ENCODE measurements around the gene ATL2.
"Not testable (repeated sequence)": the region's sequence is repeated elsewhere in the genome, so short reads cannot be mapped to it uniquely, and the experiment has no call there.

Gene ATL2

DNA sequence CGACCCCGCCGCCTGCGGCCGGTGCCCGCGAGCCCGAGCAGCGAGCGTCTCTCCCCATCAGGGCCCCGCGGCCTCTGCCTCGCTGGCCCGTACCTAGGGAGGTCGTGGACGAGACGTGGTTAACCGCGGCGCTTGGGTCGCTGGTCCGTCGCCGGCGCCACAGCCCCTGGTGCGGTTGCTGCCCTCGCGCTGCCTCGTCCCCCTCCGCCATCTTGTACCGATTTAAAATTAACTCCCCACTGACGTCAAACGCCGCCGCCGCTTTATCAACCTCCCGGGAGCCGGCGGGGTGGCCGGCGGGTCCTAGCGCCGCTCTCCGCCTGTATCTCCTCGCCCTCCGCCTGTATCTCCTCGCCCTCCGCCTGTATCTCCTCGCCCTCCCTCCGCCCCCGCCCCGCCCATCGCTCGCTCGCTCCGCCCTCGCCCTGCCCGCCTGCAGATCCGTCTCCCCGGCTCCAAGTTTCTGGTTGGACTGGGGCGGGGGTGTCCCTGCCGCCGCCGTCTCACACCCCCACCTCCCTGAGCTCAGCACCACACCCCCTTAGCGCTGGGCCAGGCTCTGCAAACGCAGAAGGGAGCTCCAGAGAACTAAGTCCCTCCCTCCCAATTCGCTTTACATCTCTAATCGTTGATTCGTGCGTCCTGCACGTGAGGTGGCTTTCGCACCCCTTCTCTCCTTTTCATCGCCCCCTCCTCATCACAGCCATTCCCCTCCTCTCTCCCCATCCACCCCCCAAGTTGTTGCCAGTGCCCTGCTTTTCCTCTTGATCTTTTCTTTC is at the start of gene ATL2:
Gene ATL2 (minus strand): TSS at position 224 of the 779 bp plus-strand sequence. CDS start 13 bp downstream, at position 211.
- Mint-ChIP-seq H3K9me3 (no peaks in the 10 kb centered on the region), H3K4me3 (peak within 1 kb of the TSS; percentile 94), H3K36me3 (no peaks in the 10 kb centered on the region), H3K27me3 (no peaks in the 10 kb centered on the region), H3K4me1 (peaks cover 38% of the 10 kb centered on the region), H3K27ac (peak within 1 kb of the TSS; percentile 91)
- peak; percentile 86 to 87 for DNase-seq (ENCODE audit: low spot score in 2 of 2)
- peak; percentile 85 for ATAC-seq (ENCODE audit: low read depth)

DNA sequence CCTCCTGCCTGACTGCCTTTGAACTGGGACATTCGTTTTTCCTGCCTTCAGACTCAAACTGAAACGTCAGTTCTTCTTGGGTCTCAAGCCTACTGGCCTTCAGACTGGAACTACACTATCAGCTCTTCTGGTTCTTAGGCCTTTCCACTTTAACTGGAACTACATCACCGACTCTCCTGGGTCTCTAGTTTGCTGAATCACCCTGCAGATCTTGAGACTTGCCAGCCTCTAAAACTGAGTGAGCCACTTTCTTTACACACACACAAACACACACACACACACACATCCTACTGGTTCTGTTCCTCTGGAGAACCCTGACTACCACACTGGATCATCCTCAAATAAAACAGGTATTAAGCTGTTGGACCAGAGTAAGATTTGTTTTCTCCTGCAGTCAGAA is 46.7 kb upstream of the ATL2 start:
- DNase-seq (ENCODE audit: low spot score in 2 of 2): no peak
- H3K36me3 Mint-ChIP-seq: no peaks in the 10 kb centered on the region

GRCh38 chr2:38421274-38422056 is 44.4 kb upstream of the ATL2 start:
- no peaks in the 10 kb centered on the region for H3K36me3 Mint-ChIP-seq
- H3K4me3 Mint-ChIP-seq: no peak overlapping the region
- H3K27me3 Mint-ChIP-seq: peaks cover 15% of the 10 kb centered on the region
- H3K9me3 Mint-ChIP-seq: no peaks in the 10 kb centered on the region
- H3K27ac Mint-ChIP-seq: no peak overlapping the region
- DNase-seq (ENCODE audit: low spot score in 2 of 2) (no peak), ATAC-seq (ENCODE audit: low read depth) (no peak)
- H3K4me1 Mint-ChIP-seq: no peaks in the 10 kb centered on the region

More for the DNA sequence above, 46.7 kb upstream of the ATL2 start:
- Mint-ChIP-seq H3K4me3 (no peak overlapping the region), H3K27me3 (peaks cover 13% of the 10 kb centered on the region), H3K27ac (no peak overlapping the region), H3K4me1 (no peaks in the 10 kb centered on the region), H3K9me3 (no peaks in the 10 kb centered on the region)
- no peak for ATAC-seq (ENCODE audit: low read depth)

- Mint-ChIP-seq H3K9me3 (no peaks in the 10 kb centered on the region), H3K27ac (no peak overlapping the region), H3K36me3 (no peaks in the 10 kb centered on the region), H3K4me3 (no peak overlapping the region), H3K4me1 (no peaks in the 10 kb centered on the region), H3K27me3 (peaks cover 11% of the 10 kb centered on the region)
- no peak for DNase-seq (ENCODE audit: low spot score in 2 of 2)
- no peak for ATAC-seq (ENCODE audit: low read depth)
Observed at GRCh38 chr2:38419499-38419898, 42.4 kb upstream of the ATL2 start.

DNA sequence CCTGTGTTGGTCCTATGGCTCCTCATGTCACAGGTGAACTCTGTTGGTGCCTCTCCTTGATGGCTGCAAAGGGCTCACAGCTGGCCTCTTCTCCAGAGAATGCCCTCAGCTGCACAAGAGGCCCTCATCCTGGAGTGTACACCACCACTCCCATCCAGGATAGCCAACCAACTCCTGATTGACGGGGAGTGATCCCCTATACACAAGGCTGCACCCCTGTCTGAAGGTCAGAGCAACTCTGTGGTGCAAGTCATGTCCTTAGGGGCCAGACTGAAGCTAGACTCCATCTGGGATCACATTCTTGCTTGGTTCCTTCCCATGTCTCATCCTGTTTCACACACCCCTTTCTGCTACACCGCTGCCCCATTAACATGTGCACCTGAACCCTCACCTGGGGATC is 41.7 kb upstream of the ATL2 start:
- H3K4me3 Mint-ChIP-seq: no peak overlapping the region
- H3K9me3 Mint-ChIP-seq: no peaks in the 10 kb centered on the region
- ATAC-seq (ENCODE audit: low read depth): no peak
- peaks cover 11% of the 10 kb centered on the region for H3K27me3 Mint-ChIP-seq
- no peaks in the 10 kb centered on the region for H3K36me3 Mint-ChIP-seq
- H3K4me1 Mint-ChIP-seq: no peaks in the 10 kb centered on the region
- H3K27ac Mint-ChIP-seq: no peak overlapping the region
- no peak for DNase-seq (ENCODE audit: low spot score in 2 of 2)

DNA sequence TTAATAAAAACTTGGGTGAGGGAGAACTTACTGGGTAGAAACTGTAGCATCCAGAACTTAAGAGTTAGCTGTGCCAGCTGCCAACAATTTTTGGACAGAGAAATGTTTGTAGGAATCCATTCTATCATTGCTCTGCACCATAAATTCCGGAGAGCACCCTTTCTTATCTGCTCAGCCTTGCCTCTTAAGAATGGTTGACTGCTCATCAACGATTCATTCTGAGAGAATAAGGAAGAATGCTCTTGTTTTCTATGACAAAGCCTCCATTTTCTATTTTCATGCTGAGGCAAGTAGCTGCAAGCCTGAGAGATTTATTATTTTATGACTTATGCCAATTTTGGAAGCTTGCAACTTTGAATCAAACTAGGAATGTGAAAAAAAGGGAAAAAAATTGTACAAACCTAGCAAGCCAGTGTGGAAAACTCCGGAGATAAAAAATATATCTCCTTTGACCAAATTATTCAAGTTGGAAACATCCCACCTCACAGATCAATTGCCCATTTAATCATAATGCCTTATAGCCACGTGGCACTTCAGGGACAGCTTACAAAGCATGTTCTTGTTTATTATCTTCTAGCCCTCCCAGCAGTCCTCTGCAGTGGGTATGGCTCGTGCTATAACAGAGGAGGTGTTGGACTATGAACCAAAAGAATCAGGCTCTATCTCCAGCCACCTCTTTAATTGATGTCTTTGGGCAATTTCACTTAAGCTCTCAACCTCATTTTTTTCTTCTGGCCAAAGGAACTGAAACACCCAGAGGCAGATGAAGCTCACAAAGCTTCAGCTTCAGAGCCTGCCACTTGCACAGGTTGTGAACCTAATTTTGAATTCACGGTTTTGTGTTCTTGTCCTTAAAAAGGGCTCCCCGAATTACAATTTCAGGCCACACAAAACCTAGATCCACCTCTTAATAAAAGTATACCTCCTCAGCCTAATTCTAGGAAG is 40.9 kb upstream of the ATL2 start:
- Mint-ChIP-seq H3K27ac (no peak overlapping the region), H3K27me3 (peaks cover 11% of the 10 kb centered on the region), H3K4me3 (no peak overlapping the region), H3K9me3 (peaks cover 2% of the 10 kb centered on the region), H3K4me1 (no peaks in the 10 kb centered on the region), H3K36me3 (peaks cover 2% of the 10 kb centered on the region)
- no peak for DNase-seq (ENCODE audit: low spot score in 2 of 2)
- ATAC-seq (ENCODE audit: low read depth): no peak

DNA sequence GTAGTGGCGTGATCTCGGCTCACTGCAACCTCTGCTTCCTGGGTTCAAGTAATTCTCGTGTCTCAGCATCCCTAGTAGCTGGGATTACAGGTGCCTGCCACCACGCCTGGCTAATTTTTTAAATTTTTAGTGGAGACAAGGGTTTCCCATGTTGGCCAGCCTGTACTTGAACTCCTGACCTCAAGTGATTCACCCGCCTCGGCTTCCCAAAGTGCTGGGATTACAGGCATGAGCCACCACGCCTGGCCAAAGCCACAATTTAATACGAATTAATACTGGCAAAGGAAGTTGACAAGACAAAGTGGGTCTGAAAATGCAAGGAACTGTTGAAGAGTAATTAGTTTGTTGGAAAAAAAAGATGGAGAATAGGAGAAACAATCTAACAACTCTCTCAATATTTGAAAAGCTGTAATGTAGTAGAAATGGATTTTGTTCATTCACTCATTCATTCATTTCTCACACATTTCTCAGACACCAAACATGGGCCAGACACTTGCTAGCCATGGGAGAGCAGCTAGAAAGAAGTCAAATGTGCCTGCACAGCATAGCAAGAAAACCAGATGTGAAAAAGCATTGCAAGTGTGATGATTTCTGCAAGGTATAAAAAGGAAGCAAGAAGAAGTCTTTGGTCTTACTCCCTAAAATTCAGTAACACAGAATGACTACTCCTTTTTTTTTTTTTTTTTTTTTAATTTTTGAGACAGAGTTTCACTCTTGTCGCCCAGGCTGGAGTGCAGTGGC is 39.4 kb upstream of the ATL2 start:
- no peak for ATAC-seq (ENCODE audit: low read depth)
- H3K36me3 Mint-ChIP-seq: peaks cover 4% of the 10 kb centered on the region

GRCh38 chr2:38415728-38416291 is 38.7 kb upstream of the ATL2 start:
- H3K27me3 Mint-ChIP-seq: peaks cover 9% of the 10 kb centered on the region

More for the DNA sequence above, 39.4 kb upstream of the ATL2 start:
- H3K27ac Mint-ChIP-seq: no peak overlapping the region
- peaks cover 11% of the 10 kb centered on the region for H3K27me3 Mint-ChIP-seq
- DNase-seq (ENCODE audit: low spot score in 2 of 2): no peak
- H3K4me3 Mint-ChIP-seq: no peak overlapping the region
- H3K4me1 Mint-ChIP-seq: no peaks in the 10 kb centered on the region
- peaks cover 4% of the 10 kb centered on the region for H3K9me3 Mint-ChIP-seq

DNA sequence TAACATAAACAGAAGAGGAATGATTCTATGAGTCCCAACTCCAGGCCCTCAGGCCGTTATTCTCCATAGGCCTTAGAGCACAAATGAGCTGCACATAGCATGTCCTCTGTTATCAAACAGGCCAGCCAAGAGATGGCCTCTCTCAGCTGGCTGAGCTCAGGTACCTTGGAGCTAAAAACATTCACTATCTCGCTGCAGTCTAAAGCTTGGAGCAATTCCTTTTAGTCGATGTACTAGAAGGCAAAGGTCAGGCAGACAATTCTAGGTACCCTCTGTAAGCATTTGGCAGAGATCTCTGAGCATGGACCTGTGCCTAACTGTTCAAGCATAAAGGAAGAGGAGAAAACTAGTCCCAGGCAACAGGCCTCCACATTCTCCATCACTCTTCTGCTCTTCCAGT is 38.0 kb upstream of the ATL2 start:
- ATAC-seq (ENCODE audit: low read depth) (no peak), DNase-seq (ENCODE audit: low spot score in 2 of 2) (no peak)
- H3K4me3 Mint-ChIP-seq: no peak overlapping the region
- peaks cover 4% of the 10 kb centered on the region for H3K36me3 Mint-ChIP-seq
- peaks cover 4% of the 10 kb centered on the region for H3K9me3 Mint-ChIP-seq
- H3K4me1 Mint-ChIP-seq: peaks cover under 1% of the 10 kb centered on the region
- no peak overlapping the region for H3K27ac Mint-ChIP-seq
- peaks cover 7% of the 10 kb centered on the region for H3K27me3 Mint-ChIP-seq

More at GRCh38 chr2:38415728-38416291, 38.7 kb upstream of the ATL2 start:
- Mint-ChIP-seq H3K4me3 (no peak overlapping the region), H3K36me3 (peaks cover 4% of the 10 kb centered on the region), H3K4me1 (no peaks in the 10 kb centered on the region), H3K9me3 (peaks cover 4% of the 10 kb centered on the region), H3K27ac (no peak overlapping the region)
- ATAC-seq (ENCODE audit: low read depth) (no peak), DNase-seq (ENCODE audit: low spot score in 2 of 2) (no peak)

- H3K4me3 Mint-ChIP-seq; H3K27me3 Mint-ChIP-seq; H3K9me3 Mint-ChIP-seq; ATAC-seq (ENCODE audit: low read depth); DNase-seq (ENCODE audit: low spot score in 2 of 2); H3K36me3 Mint-ChIP-seq; H3K27ac Mint-ChIP-seq: not testable (repeated sequence)
- peaks cover 12% of the 10 kb centered on the region for H3K4me1 Mint-ChIP-seq
Observed at GRCh38 chr2:38412235-38412871, 35.3 kb upstream of the ATL2 start.

DNA sequence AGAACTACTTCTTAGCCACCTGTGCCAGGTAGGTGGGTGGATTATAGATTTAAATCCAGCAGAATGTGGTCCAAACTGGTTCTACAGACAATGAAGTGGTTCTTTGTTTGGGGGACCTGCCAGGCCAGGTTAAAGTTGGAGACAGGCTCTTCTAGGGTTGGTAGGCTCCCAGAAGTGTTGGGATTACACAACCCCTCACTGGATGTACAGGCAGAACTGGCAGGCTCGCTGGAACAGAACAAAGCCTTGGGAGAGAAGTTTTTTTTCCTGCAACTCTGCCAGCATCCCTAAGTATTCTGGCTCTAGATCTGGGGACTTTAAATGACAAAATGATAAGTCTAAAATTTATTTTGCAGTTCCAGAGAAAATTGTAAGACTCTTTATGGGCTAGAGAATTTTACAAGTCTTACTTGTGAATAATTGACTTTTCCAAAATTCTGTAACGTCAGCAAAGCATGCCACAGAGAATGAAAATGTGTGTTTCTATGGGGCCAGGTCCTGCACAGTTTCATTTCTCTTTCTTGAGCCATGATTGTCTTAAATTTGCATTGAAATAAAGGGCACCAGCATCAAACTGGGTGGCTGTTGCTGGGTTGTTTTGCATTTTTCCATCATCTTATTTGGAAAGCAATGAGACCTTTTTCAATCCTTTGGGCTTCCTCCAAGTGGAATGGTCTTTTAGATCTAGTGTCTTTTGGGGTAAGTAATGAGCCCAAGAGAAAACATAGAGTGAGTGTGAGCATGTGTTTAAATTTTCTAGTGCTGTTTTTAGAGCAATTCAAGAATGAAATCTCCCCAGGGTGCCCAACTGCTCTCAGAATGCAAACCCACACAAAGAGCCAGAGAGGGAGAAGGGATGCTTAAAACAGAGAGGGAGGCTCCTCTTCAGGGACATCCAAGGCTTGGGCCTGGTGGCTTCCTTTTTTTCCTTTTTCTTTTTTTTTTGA is 32.4 kb upstream of the ATL2 start:
- H3K4me1 Mint-ChIP-seq: peaks cover 12% of the 10 kb centered on the region
- peaks cover 4% of the 10 kb centered on the region for H3K9me3 Mint-ChIP-seq
- DNase-seq (ENCODE audit: low spot score in 2 of 2) (no peak), ATAC-seq (ENCODE audit: low read depth) (peak; percentile 90)
- no peaks in the 10 kb centered on the region for H3K27me3 Mint-ChIP-seq
- H3K4me3 Mint-ChIP-seq: peak overlapping the region; percentile 66
- H3K27ac Mint-ChIP-seq: peak overlapping the region; percentile 48
- peaks cover 4% of the 10 kb centered on the region for H3K36me3 Mint-ChIP-seq
